Heart right ventricle (tissue), 16 donors: Measurements from ENCODE around the gene TXNRD1. TPM values are rescaled to one million over a fixed set of nuclear protein-coding genes. Genes with fewer than 3 reads are reported as not detected.

ENCODE experiments used
- ATAC-seq, 8 donors: fragments of 200-7000 bp; cut with Tn5 transposase; one replicate each; pipeline ENCODE4 v1.9.1; 2020; ENCODE audit warnings: mild to moderate bottlenecking in 8 of 8, moderate library complexity in 8 of 8, moderate number of reproducible peaks in 1 of 8
- DNase-seq, 2 donors: peaks; one replicate each; pipeline ENCODE4 v3.0.0-alpha.2; 2020
- H3K27ac ChIP-seq, 10 donors: fragments of 200-600 bp; sonication (generic) in 2 of 10; one replicate each; pipeline versions ENCODE4 v1.5.0 to v1.8.0; 2020 to 2022; ENCODE audit warnings: mild to moderate bottlenecking in 3 of 10
- H3K27me3 ChIP-seq, 7 donors: fragments of 200-600 bp; one replicate each; pipeline ENCODE4 v1.8.0; 2021 to 2022; ENCODE audit warnings: mild to moderate bottlenecking in 2 of 7
- H3K36me3 ChIP-seq, 9 donors: fragments of 200-600 bp; sonication (generic) in 1 of 9; one replicate each; pipeline versions ENCODE4 v1.5.0 to v1.8.0; 2020 to 2022; ENCODE audit warnings: mild to moderate bottlenecking in 2 of 9
- H3K4me1 ChIP-seq, 9 donors: fragments of 200-600 bp; sonication (generic) in 1 of 9; one replicate each; pipeline versions ENCODE4 v1.5.0 to v1.8.0; 2020 to 2022; ENCODE audit warnings: mild to moderate bottlenecking in 4 of 9
- H3K4me3 ChIP-seq, 10 donors: fragments of 200-600 bp; sonication (generic) in 2 of 10; one replicate each; pipeline versions ENCODE4 v1.5.0 to v1.8.0; 2020 to 2022; ENCODE audit warnings: mild to moderate bottlenecking in 7 of 10, moderate library complexity in 2 of 10
- H3K9me3 ChIP-seq, 11 donors: fragments of 200-600 bp in 10 of 11; sonication (generic) in 2 of 11; one replicate each; pipeline versions ENCODE4 v1.5.0 to v1.8.0; 2013 to 2022; ENCODE audit warnings: mild to moderate bottlenecking in 2 of 11, control low read depth in 1 of 11, moderate library complexity in 1 of 11
- CTCF ChIP-seq, 9 donors: fragments of 200-600 bp; sonication (generic) in 2 of 9; IDR thresholded peaks; one replicate each; pipeline versions ENCODE4 v1.5.0 to v1.8.0; 2021 to 2022; ENCODE audit warnings: antibody characterized with exemption in 9 of 9, mild to moderate bottlenecking in 5 of 9, moderate library complexity in 1 of 9
- WGBS, 2 donors: extraction: QIAGEN DNeasy Blood & Tissue Kit; methylation state at CpG; one replicate each; pipeline ENCODE4 v1.1.7; 2013; ENCODE audit warnings: inconsistent platforms in 1 of 2; 5-methylcytosine and 5-hydroxymethylcytosine counted together
- intact Hi-C, 10 donors: fragments of 100-400 bp; cut with DNase I; formaldehyde crosslinking; loops; one replicate each; pipeline versions ENCODE4 v1.11.1 to v1.14.2; 2022
- polyA plus RNA-seq, 2 donors: library from polyadenylated mRNA; stranded (reverse); fragments of 200-250 nt; gene quantifications; one replicate each; pipeline ENCODE4 v1.2.3, GENCODE V29; 2013
- total RNA-seq, 10 donors: library from RNA; stranded (reverse); fragmentation: NEBNext Ultra II Directional in 3 of 10; extraction: Animal tissue kit (Norgen Biotek cat#: 25700) in 3 of 10; gene quantifications; one replicate each; pipeline versions ENCODE4 v1.2.1 to v1.2.4, GENCODE V29; 2021 to 2023
- donor health status: Arrhythmogenic right ventricular cardiomyopathy.
- donor health status: ischemic (EF 13 %, LVEDD 7.1; RV severe dilation, severe dysfunction).
- donor health status: healthy with polysubstance abuse.
- donor health status: DM: no; HTN: yes; CAD: no.
- donor health status: DM: no; HTN: no; CAD: no.
- donor health status: ischemic (EF 25% LVEDD 6.9; RV normal size, moderate dysfunction).
- donor health status: ischemic (EF 25% LVEDD 5.7; RV mildly dilated, moderate dysfunction).
- donor health status: healthy.
- donor health status: DM: yes; HTN: yes; CAD: no.
- donor health status: Ischemic cardiomyopathy.
- donor health status: ischemic (EF 35%, LVEDD 5.7; RV mildly dilated, moderate dysfunction).
- donor health status: nonischemic (EF 11% LVEDD 7.7; RV severe dilation, severe dysfunction).
- donor health status: DM: yes; HTN: yes; CAD: no.
- donor health status: PGD.
- donor health status: ischemic (EF 29% LVEDD 5.4; RV normal size, mild dysfunction).
- donor health status: nonischemic (EF 23%, LVEDD 6.1; RV moderate dilation, normal function).

TXNRD1 gene
- total and polyA plus RNA-seq, 12 donors: 20.6 to 113 (median 79.5) TPM

GRCh38 chr12:104294927-104295668 lies 79.5 kb downstream of the TXNRD1 start:
- DNase-seq (no peak), ATAC-seq (peak in 1 of 8 donors; percentile 28)
- Histone ChIP-seq H3K4me3 (no peak overlapping the region), H3K4me1 (peaks cover 0 to 62% (median 43%) of the 10 kb centered on the region in 9 donors), H3K27ac (peak overlapping the region in 1 of 10 donors; percentile 3), H3K9me3 (no peaks in the 10 kb centered on the region), H3K36me3 (peaks cover 0 to 95% (median 17%) of the 10 kb centered on the region in 9 donors), H3K27me3 (no peaks in the 10 kb centered on the region)
- TF ChIP-seq CTCF (IDR thresholded peaks at IDR 0.05): no peak
- intact Hi-C loops: loop anchor here in 1 of 10 donors (5.0 kb wide), 1 partner anchor 78 kb away; the partner anchor contains the start of gene TXNRD1
- 79 to 84% methylated on average over 9 of the region's 9 CpGs for WGBS, 2 donors

GRCh38 chr12:104295954-104296353 lies 80.4 kb downstream of the TXNRD1 start:
- Histone ChIP-seq H3K27me3 (no peaks in the 10 kb centered on the region), H3K36me3 (peaks cover 0 to 96% (median 17%) of the 10 kb centered on the region in 9 donors), H3K4me1 (peaks cover 0 to 64% (median 46%) of the 10 kb centered on the region in 9 donors), H3K4me3 (no peak overlapping the region), H3K9me3 (no peaks in the 10 kb centered on the region), H3K27ac (no peak overlapping the region)
- 76 to 95% methylated on average over 1 of the region's 1 CpG for WGBS, 2 donors
- intact Hi-C loops: no loop called here
- ATAC-seq (peak in 1 of 8 donors; percentile 21), DNase-seq (no peak)
- no peak for TF ChIP-seq CTCF (IDR thresholded peaks at IDR 0.05)

- no peak overlapping the region for H3K4me3 ChIP-seq
- H3K36me3 ChIP-seq: peaks cover 0 to 92% (median 16%) of the 10 kb centered on the region in 9 donors
- H3K4me1 ChIP-seq: peaks cover 0 to 65% (median 46%) of the 10 kb centered on the region in 9 donors
- no peaks in the 10 kb centered on the region for H3K27me3 ChIP-seq
- WGBS, 2 donors: 96 to 97% methylated on average over 4 of the region's 4 CpGs
- TF ChIP-seq CTCF (IDR thresholded peaks at IDR 0.05): no peak
- DNase-seq (no peak), ATAC-seq (no peak)
- intact Hi-C loops: no loop called here
- no peak overlapping the region for H3K27ac ChIP-seq
- no peaks in the 10 kb centered on the region for H3K9me3 ChIP-seq
These were observed 81.1 kb downstream of the TXNRD1 start for GRCh38 chr12:104296718-104297117.

- no peak for DNase-seq
- Histone ChIP-seq H3K9me3 (no peaks in the 10 kb centered on the region), H3K36me3 (peaks cover 0 to 83% (median 7%) of the 10 kb centered on the region in 9 donors), H3K4me1 (peaks cover 0 to 65% (median 48%) of the 10 kb centered on the region in 9 donors), H3K27ac (no peak overlapping the region), H3K4me3 (no peak overlapping the region), H3K27me3 (no peaks in the 10 kb centered on the region)
- no peak for ATAC-seq
- TF ChIP-seq CTCF (IDR thresholded peaks at IDR 0.05): no peak
- 93 to 94% methylated on average over 10 of the region's 10 CpGs for WGBS, 2 donors
- intact Hi-C loops: no loop called here
These were observed 82.0 kb downstream of the TXNRD1 start for GRCh38 chr12:104297477-104298113.
